HG03378 (cell line): ENCODE data around the gene FBLN2.

Experiments used
- ATAC-seq: cut with Tn5 transposase; IDR thresholded peaks from one replicate; pipeline ENCODE4 v1.9.1; 2021; ENCODE audit warnings: mild to moderate bottlenecking, moderate library complexity; ENCODE audit not compliant: unreplicated experiment

The FBLN2 gene

DNA sequence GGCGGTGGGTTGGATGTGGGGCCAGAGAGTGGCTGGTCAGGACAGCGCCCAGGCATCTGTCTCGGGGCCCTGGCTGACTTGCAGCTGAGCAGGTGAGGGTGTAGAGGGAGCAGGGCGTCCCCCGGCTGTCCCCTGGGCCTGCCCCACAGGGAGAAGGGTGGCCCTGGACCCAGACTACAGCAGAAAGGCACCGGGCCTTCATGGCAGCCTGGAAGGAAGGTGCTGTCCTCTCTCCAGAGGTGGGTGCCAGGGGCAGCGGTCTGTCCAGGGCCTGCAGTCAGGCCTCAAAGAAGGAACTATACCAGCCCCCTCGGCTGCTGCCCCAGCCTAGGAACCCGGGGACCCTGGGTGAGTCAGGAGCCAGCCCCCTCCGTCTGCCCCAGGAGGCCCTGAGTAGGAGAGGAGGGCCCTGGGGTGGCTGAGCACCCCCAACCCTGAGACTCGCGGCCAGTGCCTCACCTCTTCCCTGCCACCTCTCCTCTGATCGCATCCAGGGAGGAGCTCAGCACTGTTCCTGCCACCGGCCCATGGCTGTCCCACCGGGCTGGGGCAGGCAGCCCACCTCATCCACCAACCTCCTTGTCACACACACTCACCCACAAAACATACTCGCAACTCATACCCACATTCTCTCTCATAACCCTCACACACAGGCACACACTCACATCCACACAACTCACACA, 133.5 kb downstream of the FBLN2 start:
- ATAC-seq, result no peak

DNA sequence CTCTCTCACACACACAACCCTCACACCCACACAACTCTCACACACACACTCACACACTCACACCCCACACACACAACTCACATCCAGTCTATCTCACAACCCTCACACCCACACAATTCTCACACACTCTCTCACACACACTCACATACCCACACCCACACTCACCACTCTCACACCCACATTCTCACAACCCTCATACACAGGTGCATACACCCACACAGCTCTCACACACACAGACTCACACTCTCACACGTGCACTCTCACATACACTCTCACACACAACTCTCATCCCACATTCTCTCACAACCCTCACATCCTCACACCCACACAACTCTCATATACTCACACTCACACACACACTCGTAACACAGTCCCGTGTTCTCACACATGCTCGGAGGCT, 134.4 kb downstream of the FBLN2 start:
- ATAC-seq, result no peak

- no peak for ATAC-seq
Observed at GRCh38 chr3:13683772-13684171, 134.8 kb downstream of the FBLN2 start.

GRCh38 chr3:13684350-13684749, 135.4 kb downstream of the FBLN2 start:
- no peak for ATAC-seq

DNA sequence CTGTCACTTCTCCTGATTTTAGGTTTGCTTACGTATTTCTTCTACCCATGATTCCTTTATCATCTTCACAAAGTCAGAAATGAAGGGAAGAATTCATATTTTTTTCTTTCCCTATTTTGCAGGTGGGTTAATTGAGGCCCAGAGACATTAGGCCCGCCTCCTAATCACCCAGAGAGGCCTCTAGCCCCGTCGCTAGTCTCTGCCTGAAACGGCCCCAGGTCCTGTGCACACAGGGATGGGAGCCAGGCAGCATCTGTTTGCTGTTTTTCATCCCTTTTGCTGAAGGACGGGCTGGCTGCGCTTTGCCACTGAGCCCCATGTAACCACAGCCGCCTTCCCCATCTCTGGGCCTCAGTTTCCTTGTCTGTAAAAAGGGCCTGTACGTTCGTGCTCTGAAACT, 135.9 kb downstream of the FBLN2 start:
- no peak for ATAC-seq

- no peak for ATAC-seq
Observed at GRCh38 chr3:13685721-13686120, 136.8 kb downstream of the FBLN2 start.

DNA sequence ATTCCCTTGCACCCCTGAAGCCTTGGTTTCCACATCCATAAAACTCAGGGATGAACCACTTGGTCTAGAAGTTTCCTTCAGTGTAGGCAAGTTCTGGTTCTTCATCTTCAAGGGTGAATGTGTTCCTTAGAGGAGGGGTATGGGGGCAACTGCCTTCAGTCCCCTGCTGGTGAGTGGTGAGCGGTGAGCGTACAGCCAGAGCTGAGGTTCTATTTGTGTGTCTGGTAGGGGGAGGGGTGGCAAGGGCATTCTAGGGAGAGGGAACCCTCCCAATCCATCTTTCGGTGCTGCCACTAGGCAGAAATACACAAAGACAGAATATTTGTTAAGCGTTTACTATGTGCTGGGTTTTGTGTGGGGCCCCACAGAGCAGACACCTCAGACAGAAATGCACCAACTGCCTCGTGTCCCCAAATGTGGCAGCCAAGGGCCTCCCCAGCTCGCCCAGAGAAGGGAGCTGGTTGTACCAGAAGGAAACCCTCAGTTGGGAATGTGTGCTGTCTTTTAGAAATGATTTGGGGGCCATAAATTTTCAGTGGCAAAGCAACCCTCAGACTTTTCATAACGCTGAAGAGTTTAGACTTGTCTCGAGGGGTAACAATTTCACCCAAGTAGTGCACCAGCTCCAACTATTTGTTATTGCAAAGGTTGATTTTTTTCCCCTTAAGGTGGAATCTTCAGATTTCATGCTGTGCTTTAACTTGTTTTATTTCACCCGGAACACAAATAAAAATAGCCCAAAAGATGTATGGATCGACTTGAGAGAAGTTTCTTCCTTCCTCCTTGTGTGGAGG, 137.6 kb downstream of the FBLN2 start:
- ATAC-seq, result no peak

- no peak for ATAC-seq
Observed at GRCh38 chr3:13687517-13687943, 138.6 kb downstream of the FBLN2 start.
